Right lobe of liver (tissue), 6 donors: ENCODE results near the gene PRICKLE1. TPM values are rescaled to one million over a fixed set of nuclear protein-coding genes. Genes with fewer than 3 reads are reported as not detected.

Experiments
- ATAC-seq, 4 donors: fragments of 200-7000 bp; cut with Tn5 transposase; one replicate each; pipeline ENCODE4 v1.9.1; 2020; ENCODE audit warnings: mild to moderate bottlenecking in 4 of 4, moderate library complexity in 4 of 4
- DNase-seq, 3 donors: peaks; one replicate each; pipeline ENCODE4 v3.0.0-alpha.2; 2020
- H3K27ac ChIP-seq, 3 donors: fragments of 200-600 bp; one replicate each; pipeline ENCODE4 v1.8.0; 2022
- H3K27me3 ChIP-seq, 2 donors: fragments of 200-600 bp; one replicate each; pipeline ENCODE4 v1.8.0; 2022
- H3K36me3 ChIP-seq, 4 donors: fragments of 200-600 bp; sonication (generic) in 1 of 4; one replicate each; pipeline versions ENCODE4 v1.5.1 to v1.8.0; 2017 to 2022; ENCODE audit warnings: control low read depth in 1 of 4
- H3K4me1 ChIP-seq, 4 donors: fragments of 200-600 bp; sonication (generic) in 1 of 4; one replicate each; pipeline versions ENCODE4 v1.5.1 to v1.8.0; 2017 to 2022; ENCODE audit warnings: control low read depth in 1 of 4
- H3K4me3 ChIP-seq, 3 donors: fragments of 200-600 bp; one replicate each; pipeline ENCODE4 v1.8.0; 2022
- H3K9me3 ChIP-seq, 4 donors: fragments of 200-600 bp; sonication (generic) in 1 of 4; one replicate each; pipeline versions ENCODE4 v1.5.1 to v1.8.0; 2017 to 2022; ENCODE audit warnings: control low read depth in 1 of 4
- POLR2A ChIP-seq: fragments of 450-650 bp; IDR thresholded peaks from one replicate; pipeline ENCODE4 v1.6.1; 2017; ENCODE audit warnings: antibody characterized with exemption, mild to moderate bottlenecking
- WGBS: methylation state at CpG from one replicate; pipeline ENCODE4 v1.1.6; 2018; ENCODE audit warnings: low coverage, low lambda C conversion rate; ENCODE audit not compliant: insufficient coverage; ENCODE audit errors: missing lambda C conversion rate; 5-methylcytosine and 5-hydroxymethylcytosine counted together
- intact Hi-C, 2 donors: fragments of 100-400 bp; cut with DNase I; formaldehyde crosslinking; loops; one replicate each; pipeline versions ENCODE4 v1.11.2 to v1.14.1; 2022
- total RNA-seq, 6 experiments: library from RNA; depleted of rRNA in 2 of 6; stranded (reverse); fragments of >200 nt in 2 of 6; fragmentation: NEBNext Ultra II Directional in 3 of 6; extraction: Animal tissue kit (Norgen Biotek cat#: 25700) in 3 of 6; gene quantifications; one replicate each; pipeline versions ENCODE4 v1.1.0 to v1.2.4, GENCODE V29; 2016 to 2023
- TF ChIP-seq, protein P1 (sequence below), 4 donors: fragments of 200-600 bp in 3 of 4; fragments of 450-650 bp in 1 of 4; IDR thresholded peaks; one replicate each; pipeline versions ENCODE4 v1.5.1 to v1.8.0; 2016 to 2022; ENCODE audit warnings: antibody characterized with exemption in 4 of 4, mild to moderate bottlenecking in 2 of 4
- donor health status: DM: no; HTN: yes; CAD: no.
- donor health status: DM: no; HTN: no; CAD: no.
- donor health status: DM: no; HTN: no; CAD: no.
- donor health status: DM: no; HTN: yes; CAD: no.
- donor health status: DM: no; HTN: yes; CAD: no.

The PRICKLE1 gene
- total RNA-seq, 6 experiments from 2014 or later = 0.79 to 2.9 (median 1.1) TPM

DNA sequence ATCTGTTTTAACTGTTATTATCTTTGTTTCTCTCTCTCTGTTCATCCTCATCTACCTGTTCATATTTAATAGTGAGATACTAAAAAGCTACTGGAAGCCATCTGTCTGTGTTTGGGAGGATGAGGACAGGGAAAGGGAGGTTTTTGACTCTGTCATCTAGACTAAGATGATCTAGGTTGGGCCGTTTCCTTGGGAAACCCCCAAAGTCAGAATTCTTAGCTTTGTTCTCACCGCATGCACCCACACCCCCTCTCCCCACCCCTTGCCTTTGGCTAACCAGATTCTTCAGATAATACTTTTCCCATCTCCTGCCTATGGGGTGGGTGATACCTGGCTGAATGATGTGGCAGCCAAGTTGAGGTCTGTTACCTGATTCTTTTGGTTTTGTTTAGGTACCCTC lies 73.0 kb downstream of the PRICKLE1 start:
- no peak for ATAC-seq
- Histone ChIP-seq H3K27me3 (no peaks in the 10 kb centered on the region), H3K9me3 (no peaks in the 10 kb centered on the region), H3K4me3 (no peak overlapping the region), H3K4me1 (no peaks in the 10 kb centered on the region), H3K36me3 (no peaks in the 10 kb centered on the region), H3K27ac (no peak overlapping the region)
- 57% methylated on average over 2 of the region's 2 CpGs for WGBS
- intact Hi-C loops = no loop called here
- TF ChIP-seq, protein P1, sequence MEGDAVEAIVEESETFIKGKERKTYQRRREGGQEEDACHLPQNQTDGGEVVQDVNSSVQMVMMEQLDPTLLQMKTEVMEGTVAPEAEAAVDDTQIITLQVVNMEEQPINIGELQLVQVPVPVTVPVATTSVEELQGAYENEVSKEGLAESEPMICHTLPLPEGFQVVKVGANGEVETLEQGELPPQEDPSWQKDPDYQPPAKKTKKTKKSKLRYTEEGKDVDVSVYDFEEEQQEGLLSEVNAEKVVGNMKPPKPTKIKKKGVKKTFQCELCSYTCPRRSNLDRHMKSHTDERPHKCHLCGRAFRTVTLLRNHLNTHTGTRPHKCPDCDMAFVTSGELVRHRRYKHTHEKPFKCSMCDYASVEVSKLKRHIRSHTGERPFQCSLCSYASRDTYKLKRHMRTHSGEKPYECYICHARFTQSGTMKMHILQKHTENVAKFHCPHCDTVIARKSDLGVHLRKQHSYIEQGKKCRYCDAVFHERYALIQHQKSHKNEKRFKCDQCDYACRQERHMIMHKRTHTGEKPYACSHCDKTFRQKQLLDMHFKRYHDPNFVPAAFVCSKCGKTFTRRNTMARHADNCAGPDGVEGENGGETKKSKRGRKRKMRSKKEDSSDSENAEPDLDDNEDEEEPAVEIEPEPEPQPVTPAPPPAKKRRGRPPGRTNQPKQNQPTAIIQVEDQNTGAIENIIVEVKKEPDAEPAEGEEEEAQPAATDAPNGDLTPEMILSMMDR (IDR thresholded peaks at IDR 0.05) = no peak
- TF ChIP-seq POLR2A = no peak
- no peak for DNase-seq

DNA sequence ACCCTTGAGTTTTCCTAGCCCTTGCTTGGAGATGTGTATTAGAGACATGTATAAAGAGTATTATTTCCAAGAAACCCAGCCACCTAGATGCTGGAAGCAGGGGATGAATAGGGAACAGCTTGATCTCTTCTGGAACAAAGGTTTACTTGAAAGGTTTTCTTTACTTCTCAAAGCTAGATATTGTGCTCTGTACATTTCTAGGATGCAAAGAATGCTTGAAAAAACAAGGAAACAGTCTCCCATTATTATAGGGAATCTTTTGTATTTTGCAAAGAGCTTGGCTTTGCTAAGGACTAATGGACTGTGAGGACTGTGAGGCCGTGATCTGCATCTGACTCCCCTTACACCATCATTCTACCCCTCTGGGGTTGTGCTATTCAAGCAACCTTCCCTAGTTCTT lies 77.9 kb downstream of the PRICKLE1 start:
- 40% methylated on average over 1 of the region's 1 CpG for WGBS
- H3K36me3 ChIP-seq = no peaks in the 10 kb centered on the region
- DNase-seq = no peak
- no peak overlapping the region for H3K27ac ChIP-seq
- no peak for TF ChIP-seq POLR2A
- TF ChIP-seq, protein P1 (IDR thresholded peaks at IDR 0.05) = no peak
- no peak for ATAC-seq
- no peaks in the 10 kb centered on the region for H3K9me3 ChIP-seq
- no peak overlapping the region for H3K4me3 ChIP-seq
- H3K27me3 ChIP-seq = no peaks in the 10 kb centered on the region
- intact Hi-C loops = no loop called here
- no peaks in the 10 kb centered on the region for H3K4me1 ChIP-seq

DNA sequence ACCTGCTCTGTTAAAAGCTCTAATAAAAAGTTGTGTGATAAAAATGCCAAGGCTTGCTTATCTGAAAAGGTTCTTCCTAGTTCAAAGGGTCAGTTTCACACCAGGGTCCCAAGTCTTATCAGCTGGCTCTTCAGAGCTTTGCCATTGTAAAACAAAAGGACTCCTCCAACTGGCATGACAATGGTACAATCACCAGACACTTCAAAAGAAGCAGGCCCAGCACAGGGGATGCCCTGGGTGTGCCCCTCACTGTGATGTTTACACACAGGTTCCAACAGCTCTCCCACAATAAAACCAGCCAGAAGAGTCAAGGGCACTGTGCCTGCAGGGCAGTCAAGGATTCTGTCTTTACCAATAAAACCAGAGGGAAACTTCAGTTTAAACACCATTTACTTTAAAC lies 78.7 kb downstream of the PRICKLE1 start:
- Histone ChIP-seq H3K27me3 (no peaks in the 10 kb centered on the region), H3K27ac (no peak overlapping the region), H3K36me3 (no peaks in the 10 kb centered on the region), H3K9me3 (no peaks in the 10 kb centered on the region), H3K4me1 (no peaks in the 10 kb centered on the region), H3K4me3 (no peak overlapping the region)
- ATAC-seq = no peak
- intact Hi-C loops = no loop called here
- TF ChIP-seq, protein P1 (IDR thresholded peaks at IDR 0.05) = no peak
- no peak for TF ChIP-seq POLR2A
- no peak for DNase-seq

DNA sequence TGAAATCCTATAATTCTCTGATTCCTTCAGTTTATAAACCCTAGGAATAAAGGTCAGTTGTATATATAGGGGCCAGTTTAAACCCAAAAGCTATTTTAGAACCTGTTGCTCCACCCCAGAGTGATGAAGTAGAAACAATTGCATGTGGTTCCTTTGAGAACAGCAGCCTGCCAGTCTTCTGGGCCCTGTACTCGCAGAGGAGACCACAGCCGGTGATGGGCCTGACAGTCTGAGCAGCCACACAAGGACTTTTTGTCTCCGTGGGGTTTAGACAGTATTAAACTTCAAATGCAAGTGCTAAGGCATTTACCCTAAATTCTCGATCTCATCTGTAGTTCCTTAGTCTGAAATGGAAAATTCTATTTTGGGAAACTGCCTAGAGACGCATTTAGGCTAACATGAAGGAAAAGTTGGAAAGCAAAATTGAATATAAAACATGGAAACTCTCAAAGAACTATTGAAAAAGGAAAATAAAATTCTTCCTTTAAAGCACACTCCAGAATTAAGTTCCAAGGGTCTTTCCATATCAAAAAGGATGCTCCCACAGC lies 80.6 kb downstream of the PRICKLE1 start:
- Histone ChIP-seq H3K36me3 (no peaks in the 10 kb centered on the region), H3K27me3 (no peaks in the 10 kb centered on the region), H3K9me3 (no peaks in the 10 kb centered on the region), H3K27ac (no peak overlapping the region), H3K4me3 (no peak overlapping the region), H3K4me1 (no peaks in the 10 kb centered on the region)
- TF ChIP-seq, protein P1 (IDR thresholded peaks at IDR 0.05) = no peak
- TF ChIP-seq POLR2A = no peak
- DNase-seq (no peak), ATAC-seq (no peak)
- intact Hi-C loops = no loop called here
- 62% methylated on average over 5 of the region's 5 CpGs for WGBS

DNA sequence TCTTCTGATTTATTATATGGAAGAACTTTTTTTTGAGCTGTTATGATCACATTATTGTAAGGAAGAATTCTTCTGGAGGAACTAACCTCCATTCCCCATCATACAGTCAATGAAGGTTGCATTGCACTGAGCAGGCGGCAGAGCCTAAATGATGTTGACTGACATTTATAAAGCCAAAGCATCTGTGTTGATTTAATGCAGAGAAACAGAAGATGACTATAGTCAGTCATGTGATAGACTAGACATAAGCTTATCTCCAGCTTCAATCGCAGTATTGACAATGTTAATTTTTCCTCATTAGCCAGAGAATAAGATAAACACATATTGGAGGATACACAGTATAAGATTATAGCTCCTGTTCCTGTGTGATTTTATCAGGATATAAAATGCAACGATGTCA lies 82.0 kb downstream of the PRICKLE1 start:
- WGBS = 62% methylated on average over 3 of the region's 3 CpGs
- DNase-seq = no peak
- no peaks in the 10 kb centered on the region for H3K27me3 ChIP-seq
- no peaks in the 10 kb centered on the region for H3K36me3 ChIP-seq
- no peak overlapping the region for H3K4me3 ChIP-seq
- H3K4me1 ChIP-seq = no peaks in the 10 kb centered on the region
- H3K27ac ChIP-seq = no peak overlapping the region
- intact Hi-C loops = no loop called here
- no peak for ATAC-seq
- no peaks in the 10 kb centered on the region for H3K9me3 ChIP-seq
- no peak for TF ChIP-seq POLR2A
- TF ChIP-seq, protein P1 (IDR thresholded peaks at IDR 0.05) = no peak
